Measurements from ENCODE around the gene RRM1. TPM values are rescaled to one million over a fixed set of nuclear protein-coding genes. Genes with fewer than 3 reads are reported as not detected.
A peak's percentile ranks its signal among the peaks of the same experiment; 100 is the strongest.

RRM1 gene
- total RNA-seq, 2 experiments from 2014 or later, result 217 to 237 TPM

- Mint-ChIP-seq H3K4me1 (peaks cover 55% of the 10 kb centered on the region), H3K27me3 (no peaks in the 10 kb centered on the region)
These were observed 27.7 kb upstream of the RRM1 start for GRCh38 chr11:4066910-4067309.

GRCh38 chr11:4068962-4069361 is 25.6 kb upstream of the RRM1 start:
- H3K9me3 Mint-ChIP-seq, result no peaks in the 10 kb centered on the region
- H3K27me3 Mint-ChIP-seq, result no peaks in the 10 kb centered on the region
- H3K4me3 Mint-ChIP-seq, result no peak overlapping the region
- peak overlapping the region; percentile 64 for H3K27ac Mint-ChIP-seq
- no peak for DNase-seq
- H3K4me1 Mint-ChIP-seq, result peaks cover 64% of the 10 kb centered on the region
- H3K36me3 Mint-ChIP-seq, result peaks cover 20% of the 10 kb centered on the region

More at GRCh38 chr11:4066910-4067309, 27.7 kb upstream of the RRM1 start:
- no peak overlapping the region for H3K27ac Mint-ChIP-seq
- peaks cover 22% of the 10 kb centered on the region for H3K36me3 Mint-ChIP-seq
- no peaks in the 10 kb centered on the region for H3K9me3 Mint-ChIP-seq
- no peak overlapping the region for H3K4me3 Mint-ChIP-seq
- DNase-seq, result no peak

GRCh38 chr11:4071325-4071724 is 23.3 kb upstream of the RRM1 start:
- Mint-ChIP-seq H3K4me1 (peaks cover 43% of the 10 kb centered on the region), H3K9me3 (no peaks in the 10 kb centered on the region), H3K27me3 (no peaks in the 10 kb centered on the region), H3K4me3 (no peak overlapping the region), H3K36me3 (peaks cover 27% of the 10 kb centered on the region), H3K27ac (no peak overlapping the region)
- no peak for DNase-seq

- Mint-ChIP-seq H3K27me3 (no peaks in the 10 kb centered on the region), H3K36me3 (peaks cover 26% of the 10 kb centered on the region), H3K4me3 (no peak overlapping the region), H3K27ac (peak overlapping the region; percentile 49), H3K4me1 (peaks cover 42% of the 10 kb centered on the region), H3K9me3 (no peaks in the 10 kb centered on the region)
- no peak for DNase-seq
These were observed 22.7 kb upstream of the RRM1 start for GRCh38 chr11:4071914-4072313.

GRCh38 chr11:4072668-4073285 is 21.8 kb upstream of the RRM1 start:
- peak overlapping the region; percentile 21 for H3K27ac Mint-ChIP-seq
- no peaks in the 10 kb centered on the region for H3K9me3 Mint-ChIP-seq
- H3K4me3 Mint-ChIP-seq, result no peak overlapping the region
- H3K36me3 Mint-ChIP-seq, result peaks cover 23% of the 10 kb centered on the region
- peaks cover 35% of the 10 kb centered on the region for H3K4me1 Mint-ChIP-seq
- H3K27me3 Mint-ChIP-seq, result no peaks in the 10 kb centered on the region
- DNase-seq, result peak; percentile 24

- Mint-ChIP-seq H3K4me3 (no peak overlapping the region), H3K27ac (no peak overlapping the region), H3K36me3 (peaks cover 15% of the 10 kb centered on the region), H3K4me1 (peaks cover 22% of the 10 kb centered on the region), H3K27me3 (no peaks in the 10 kb centered on the region), H3K9me3 (no peaks in the 10 kb centered on the region)
- no peak for DNase-seq
These were observed 20.3 kb upstream of the RRM1 start for GRCh38 chr11:4074266-4074665.

- Mint-ChIP-seq H3K4me3 (no peak overlapping the region), H3K9me3 (no peaks in the 10 kb centered on the region), H3K4me1 (peaks cover 16% of the 10 kb centered on the region), H3K36me3 (peaks cover 9% of the 10 kb centered on the region), H3K27me3 (no peaks in the 10 kb centered on the region), H3K27ac (no peak overlapping the region)
- DNase-seq, result no peak
These were observed 17.8 kb upstream of the RRM1 start for GRCh38 chr11:4076774-4077173.

- no peak overlapping the region for H3K4me3 Mint-ChIP-seq
- no peaks in the 10 kb centered on the region for H3K27me3 Mint-ChIP-seq
- no peak overlapping the region for H3K27ac Mint-ChIP-seq
- DNase-seq, result no peak
- peaks cover 27% of the 10 kb centered on the region for H3K36me3 Mint-ChIP-seq
- H3K9me3 Mint-ChIP-seq, result no peaks in the 10 kb centered on the region
- H3K4me1 Mint-ChIP-seq, result peaks cover 19% of the 10 kb centered on the region
These were observed 11.4 kb upstream of the RRM1 start for GRCh38 chr11:4083198-4083597.

GRCh38 chr11:4084406-4085125 is 10.0 kb upstream of the RRM1 start:
- Mint-ChIP-seq H3K4me1 (peaks cover 25% of the 10 kb centered on the region), H3K9me3 (no peaks in the 10 kb centered on the region), H3K36me3 (peaks cover 32% of the 10 kb centered on the region), H3K27ac (peak overlapping the region; percentile 21), H3K27me3 (no peaks in the 10 kb centered on the region), H3K4me3 (no peak overlapping the region)
- no peak for DNase-seq

GRCh38 chr11:4085575-4085974 is 9.0 kb upstream of the RRM1 start:
- no peak overlapping the region for H3K27ac Mint-ChIP-seq
- H3K9me3 Mint-ChIP-seq, result no peaks in the 10 kb centered on the region
- no peak for DNase-seq
- no peak overlapping the region for H3K4me3 Mint-ChIP-seq
- no peaks in the 10 kb centered on the region for H3K27me3 Mint-ChIP-seq
- peaks cover 39% of the 10 kb centered on the region for H3K36me3 Mint-ChIP-seq
- peaks cover 34% of the 10 kb centered on the region for H3K4me1 Mint-ChIP-seq

- no peak for DNase-seq
- Mint-ChIP-seq H3K9me3 (no peaks in the 10 kb centered on the region), H3K4me3 (no peak overlapping the region), H3K4me1 (peaks cover 44% of the 10 kb centered on the region), H3K36me3 (peaks cover 45% of the 10 kb centered on the region), H3K27me3 (no peaks in the 10 kb centered on the region), H3K27ac (peak overlapping the region; percentile 83)
These were observed 7.8 kb upstream of the RRM1 start for GRCh38 chr11:4086575-4087353.

GRCh38 chr11:4087551-4087950 is 7.0 kb upstream of the RRM1 start:
- DNase-seq, result no peak
- peaks cover 47% of the 10 kb centered on the region for H3K36me3 Mint-ChIP-seq
- H3K4me1 Mint-ChIP-seq, result peaks cover 52% of the 10 kb centered on the region
- H3K27ac Mint-ChIP-seq, result peak overlapping the region; percentile 83
- no peaks in the 10 kb centered on the region for H3K27me3 Mint-ChIP-seq
- H3K4me3 Mint-ChIP-seq, result no peak overlapping the region
- H3K9me3 Mint-ChIP-seq, result no peaks in the 10 kb centered on the region

- H3K27me3 Mint-ChIP-seq, result no peaks in the 10 kb centered on the region
- peak overlapping the region; percentile 76 for H3K27ac Mint-ChIP-seq
- no peaks in the 10 kb centered on the region for H3K9me3 Mint-ChIP-seq
- H3K4me1 Mint-ChIP-seq, result peaks cover 62% of the 10 kb centered on the region
- no peak for DNase-seq
- no peak overlapping the region for H3K4me3 Mint-ChIP-seq
- peaks cover 46% of the 10 kb centered on the region for H3K36me3 Mint-ChIP-seq
These were observed 4.3 kb upstream of the RRM1 start for GRCh38 chr11:4090258-4090657.

GRCh38 chr11:4092026-4092425 is 2.6 kb upstream of the RRM1 start:
- Mint-ChIP-seq H3K27ac (peak overlapping the region; percentile 76), H3K4me1 (peaks cover 66% of the 10 kb centered on the region), H3K36me3 (peaks cover 52% of the 10 kb centered on the region), H3K4me3 (peak overlapping the region; percentile 8), H3K9me3 (no peaks in the 10 kb centered on the region), H3K27me3 (no peaks in the 10 kb centered on the region)
- DNase-seq, result no peak

All from activated naive CD8-positive, alpha-beta T cell treated with anti-CD3 and anti-CD28 coated beads for 36 hours (primary cell).